Activated T-helper 1 cell treated with Interleukin-2 at 50 U/mL for 16 hours (primary cell): ENCODE results near the gene TBATA.

Experiments used
- DNase-seq: peaks from one replicate; pipeline ENCODE4 v3.0.0-alpha.2; 2020; ENCODE audit warnings: low read depth

TBATA gene

GRCh38 chr10:70742537-70743429 is 42.4 kb downstream of the TBATA start:
- DNase-seq, result no peak

GRCh38 chr10:70740406-70741288 is 44.5 kb downstream of the TBATA start:
- no peak for DNase-seq

- no peak for DNase-seq
Observed at GRCh38 chr10:70738761-70739121, 46.4 kb downstream of the TBATA start.

GRCh38 chr10:70738006-70738760 is 47.0 kb downstream of the TBATA start:
- DNase-seq, result no peak

GRCh38 chr10:70737250-70737649 is 47.9 kb downstream of the TBATA start:
- no peak for DNase-seq

- no peak for DNase-seq
Observed at GRCh38 chr10:70736525-70736924, 48.7 kb downstream of the TBATA start.

- DNase-seq, result no peak
Observed at GRCh38 chr10:70735161-70735560, 50.0 kb downstream of the TBATA start.

GRCh38 chr10:70733051-70733450 is 52.1 kb downstream of the TBATA start:
- DNase-seq, result no peak

- no peak for DNase-seq
Observed at GRCh38 chr10:70732569-70732968, 52.6 kb downstream of the TBATA start.

- DNase-seq, result no peak
Observed at GRCh38 chr10:70730955-70731354, 54.2 kb downstream of the TBATA start.

GRCh38 chr10:70729763-70730357 is 55.3 kb downstream of the TBATA start:
- DNase-seq, result no peak

GRCh38 chr10:70728328-70728727 is 56.8 kb downstream of the TBATA start:
- no peak for DNase-seq

- no peak for DNase-seq
Observed at GRCh38 chr10:70726909-70727495, 58.2 kb downstream of the TBATA start.

- no peak for DNase-seq
Observed at GRCh38 chr10:70723771-70724170, 61.4 kb downstream of the TBATA start.

GRCh38 chr10:70722820-70723424 is 62.3 kb downstream of the TBATA start:
- no peak for DNase-seq
